ENCODE results near the gene SF3A2.

Gene SF3A2

DNA sequence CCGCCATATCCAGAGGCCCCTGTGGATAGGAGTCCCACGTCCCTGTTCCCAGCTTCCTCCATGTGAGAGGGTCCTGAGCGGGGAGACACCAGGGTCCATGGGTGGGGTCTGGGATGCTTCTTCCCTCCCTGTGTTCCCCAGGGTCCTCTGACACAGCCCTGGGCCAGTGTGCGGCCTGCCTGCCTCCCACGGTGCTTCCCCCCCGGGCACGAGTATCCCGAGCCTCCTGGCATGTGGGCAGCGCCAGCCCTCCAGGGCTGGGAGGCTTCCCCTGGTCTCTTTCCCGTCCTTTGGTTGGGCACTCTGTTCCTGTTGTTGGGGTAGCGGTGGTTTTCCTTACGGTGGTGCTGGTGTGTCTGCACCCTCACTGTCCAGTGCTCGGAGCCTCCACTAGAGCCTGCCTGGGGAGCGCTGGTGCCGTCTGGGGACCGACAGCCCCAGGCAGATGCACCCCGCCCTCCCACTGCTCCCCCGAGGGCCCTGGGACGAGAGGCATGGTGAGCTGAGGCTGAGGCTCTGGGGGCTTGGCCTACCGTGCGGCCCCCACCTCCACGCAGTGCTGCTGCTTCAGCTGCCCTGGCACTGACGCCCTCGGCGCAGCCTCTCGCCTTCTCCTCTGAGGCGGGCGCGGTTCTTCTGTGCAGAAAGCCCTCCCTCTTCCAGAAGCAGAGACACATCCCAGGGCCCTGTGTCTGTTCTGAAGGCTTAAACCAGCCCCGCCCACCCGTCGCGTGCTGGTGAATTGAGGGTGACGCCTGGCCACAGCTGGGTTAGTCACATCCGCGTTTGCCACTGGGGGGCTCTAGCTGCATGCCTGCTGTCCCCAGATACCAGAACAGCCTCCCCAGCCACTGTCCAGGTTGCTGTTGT, 28.4 kb upstream of the SF3A2 start:
- in situ Hi-C loops (cut with MboI; ENCODE audit: low sequenced_read_pairs), result no loop called here

DNA sequence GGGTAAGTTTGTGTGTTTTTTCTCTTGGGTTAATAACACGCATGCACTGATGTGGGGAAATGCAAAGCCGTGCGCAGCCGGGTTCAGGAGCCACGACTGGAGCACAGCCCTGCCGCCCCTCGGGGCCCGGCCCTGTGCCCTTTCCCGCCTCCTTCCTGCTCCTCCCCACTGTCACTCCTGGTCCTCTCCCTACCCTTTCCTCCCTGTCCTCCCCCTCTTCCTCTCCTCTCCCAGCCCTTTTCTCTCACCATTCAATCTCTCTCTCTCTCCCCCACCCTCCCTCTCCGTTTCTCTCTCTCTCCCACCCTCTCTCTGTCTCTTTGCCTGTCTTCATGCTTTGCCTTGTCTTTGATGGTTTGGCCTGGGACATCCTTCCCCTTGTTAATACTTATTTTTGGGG, 27.6 kb upstream of the SF3A2 start:
- in situ Hi-C loops (cut with MboI; ENCODE audit: low sequenced_read_pairs), result no loop called here

DNA sequence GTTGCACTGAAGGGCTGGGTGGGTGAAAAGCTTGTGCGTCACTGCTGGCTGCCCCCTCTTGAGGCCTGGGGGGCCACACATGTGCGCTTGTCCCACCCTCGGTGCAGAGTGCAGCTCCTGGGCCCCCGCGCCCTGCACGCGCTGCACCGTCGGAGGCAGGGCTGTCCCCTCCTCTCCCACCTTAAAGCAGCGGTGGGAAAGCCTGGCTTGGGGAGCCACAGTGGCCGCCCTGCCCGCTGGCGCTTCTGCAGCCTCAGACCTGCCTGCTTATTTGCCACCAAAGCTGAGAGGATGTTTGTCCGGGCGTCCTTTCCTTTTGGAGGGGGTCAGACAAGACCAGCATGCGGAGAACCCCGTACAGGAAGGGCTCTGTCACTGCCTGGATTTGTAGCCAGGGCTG, 27.2 kb upstream of the SF3A2 start:
- in situ Hi-C loops (cut with MboI; ENCODE audit: low sequenced_read_pairs), result no loop called here

DNA sequence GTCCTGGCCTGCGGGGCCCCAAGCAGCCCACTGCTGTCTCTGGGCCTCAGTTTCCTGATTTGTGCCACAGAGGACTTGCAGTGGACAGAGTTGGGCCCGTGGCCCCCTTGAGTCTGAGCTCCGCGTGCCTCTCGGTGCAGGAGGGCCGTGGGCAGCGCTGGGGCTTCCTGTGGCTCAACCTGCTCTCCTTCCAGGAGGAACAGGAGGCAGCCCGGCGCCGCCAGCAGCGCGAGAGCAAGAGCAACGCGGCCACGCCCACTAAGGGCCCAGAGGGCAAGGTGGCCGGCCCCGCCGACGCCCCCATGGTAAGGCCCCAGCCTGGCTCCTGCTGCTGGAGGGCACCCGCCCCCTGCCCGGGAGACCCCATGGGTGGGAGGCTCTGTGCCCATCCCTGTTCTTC, 26.4 kb upstream of the SF3A2 start:
- in situ Hi-C loops (cut with MboI; ENCODE audit: low sequenced_read_pairs), result no loop called here

DNA sequence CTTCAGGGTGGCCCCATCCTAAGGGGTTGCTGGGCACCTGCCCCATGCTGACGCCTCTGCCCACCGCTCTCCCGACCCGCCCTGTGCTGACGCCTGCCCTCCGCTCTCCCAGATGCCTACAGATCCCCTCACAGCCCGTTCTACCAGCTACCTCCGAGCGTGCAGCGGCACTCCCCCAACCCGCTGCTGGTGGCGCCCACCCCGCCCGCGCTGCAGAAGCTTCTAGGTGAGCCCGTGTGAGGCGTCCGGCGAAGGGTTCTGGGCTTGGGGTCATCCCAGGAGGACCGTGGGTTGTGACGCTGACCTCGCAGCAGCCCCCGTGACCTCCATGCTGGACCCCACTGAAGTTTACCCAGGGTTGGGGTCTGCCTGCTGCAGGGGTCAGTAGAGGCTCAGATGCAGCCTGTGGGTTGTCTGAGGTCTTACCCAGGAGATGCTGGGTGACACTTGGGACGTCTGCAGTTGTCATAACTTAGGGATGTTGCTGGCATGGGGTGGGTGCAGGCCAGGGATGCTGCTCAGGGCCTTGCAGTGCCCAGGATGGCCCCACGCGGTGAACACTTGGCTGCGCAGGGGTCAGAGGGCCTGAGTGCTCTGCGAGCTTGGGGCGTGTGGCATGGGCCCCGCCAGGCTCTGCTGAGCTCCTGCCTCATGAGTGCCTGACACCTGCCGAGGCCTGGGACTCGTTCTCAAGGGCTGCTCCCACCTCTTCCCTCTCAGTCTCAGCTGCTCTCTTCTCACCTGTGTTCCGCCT, 25.5 kb upstream of the SF3A2 start:
- in situ Hi-C loops (cut with MboI; ENCODE audit: low sequenced_read_pairs), result no loop called here

DNA sequence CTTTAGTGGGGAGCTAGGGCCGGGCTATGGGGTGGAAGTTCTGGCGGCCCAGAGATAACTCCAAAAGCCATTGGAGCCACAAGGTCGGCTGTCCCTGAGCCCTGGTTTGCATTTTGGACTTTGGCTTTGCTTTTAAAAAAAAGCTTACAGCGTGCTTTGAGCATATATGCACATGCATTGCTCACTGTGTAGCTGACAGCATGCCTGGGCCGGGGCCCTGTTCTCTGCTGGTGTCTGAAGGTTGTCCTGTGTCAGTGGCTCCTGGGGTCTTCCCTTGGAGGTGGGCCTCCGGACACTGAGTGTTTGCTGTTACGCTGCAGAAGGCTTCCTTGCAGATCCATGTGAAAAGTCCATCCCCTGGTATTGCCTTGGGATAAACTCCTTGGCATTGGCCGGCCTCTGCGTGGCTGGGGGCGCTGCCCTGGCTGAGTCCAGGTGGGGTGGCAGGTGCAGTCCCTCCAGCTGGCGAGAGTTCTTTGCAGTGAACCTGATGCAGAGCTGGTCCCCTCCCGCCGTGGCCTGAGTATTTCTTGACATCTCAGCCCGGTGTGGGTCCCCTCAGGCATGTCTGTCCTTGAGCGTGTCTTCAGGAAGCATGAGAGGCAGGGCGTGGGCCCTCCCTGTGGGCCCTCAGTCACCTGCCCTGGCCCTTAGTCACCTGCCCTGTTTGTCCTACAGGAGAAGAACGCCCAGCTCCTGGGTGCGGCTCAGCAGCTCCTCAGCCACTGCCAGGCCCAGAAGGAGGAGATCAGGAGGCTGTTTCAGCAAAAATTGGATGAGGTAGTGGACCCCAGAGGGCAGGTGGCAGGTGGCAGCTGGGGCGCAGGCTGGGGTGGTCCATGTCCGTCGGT, 23.5 kb upstream of the SF3A2 start:
- in situ Hi-C loops (cut with MboI; ENCODE audit: low sequenced_read_pairs), result no loop called here

DNA sequence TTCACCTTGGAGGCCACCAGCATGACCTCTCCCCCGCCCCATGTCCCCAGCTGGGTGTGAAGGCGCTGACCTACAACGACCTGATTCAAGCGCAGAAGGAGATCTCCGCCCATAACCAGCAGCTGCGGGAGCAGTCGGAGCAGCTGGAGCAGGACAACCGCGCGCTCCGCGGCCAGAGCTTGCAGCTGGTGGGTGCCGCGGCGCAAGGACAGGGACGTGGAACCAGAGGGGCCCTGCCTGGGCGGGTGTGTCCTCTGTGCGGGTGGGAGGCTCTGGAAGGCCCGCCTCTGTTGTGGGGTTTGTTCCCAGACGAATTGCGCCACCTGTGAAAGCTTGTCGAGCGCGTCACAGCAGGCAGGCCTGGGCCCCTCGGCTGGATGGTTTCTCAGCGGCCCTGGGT, 22.8 kb upstream of the SF3A2 start:
- in situ Hi-C loops (cut with MboI; ENCODE audit: low sequenced_read_pairs), result no loop called here

DNA sequence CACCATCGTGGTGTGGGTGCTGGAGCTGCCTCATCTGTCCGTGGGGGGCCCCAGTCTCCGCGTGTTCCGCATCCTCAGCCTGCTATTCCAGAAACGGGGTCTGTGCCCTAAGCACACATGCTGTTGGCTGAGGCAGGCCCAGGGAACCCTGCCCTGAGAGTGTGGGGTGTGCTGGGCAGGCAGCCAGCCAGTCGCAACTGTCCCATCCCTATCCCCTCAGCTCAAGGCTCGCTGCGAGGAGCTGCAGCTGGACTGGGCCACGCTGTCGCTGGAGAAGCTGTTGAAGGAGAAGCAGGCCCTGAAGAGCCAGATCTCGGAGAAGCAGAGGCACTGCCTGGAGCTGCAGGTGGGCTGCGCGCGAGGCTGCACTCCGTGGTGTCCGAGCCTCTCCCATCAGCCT, 22.4 kb upstream of the SF3A2 start:
- in situ Hi-C loops (cut with MboI; ENCODE audit: low sequenced_read_pairs), result no loop called here

DNA sequence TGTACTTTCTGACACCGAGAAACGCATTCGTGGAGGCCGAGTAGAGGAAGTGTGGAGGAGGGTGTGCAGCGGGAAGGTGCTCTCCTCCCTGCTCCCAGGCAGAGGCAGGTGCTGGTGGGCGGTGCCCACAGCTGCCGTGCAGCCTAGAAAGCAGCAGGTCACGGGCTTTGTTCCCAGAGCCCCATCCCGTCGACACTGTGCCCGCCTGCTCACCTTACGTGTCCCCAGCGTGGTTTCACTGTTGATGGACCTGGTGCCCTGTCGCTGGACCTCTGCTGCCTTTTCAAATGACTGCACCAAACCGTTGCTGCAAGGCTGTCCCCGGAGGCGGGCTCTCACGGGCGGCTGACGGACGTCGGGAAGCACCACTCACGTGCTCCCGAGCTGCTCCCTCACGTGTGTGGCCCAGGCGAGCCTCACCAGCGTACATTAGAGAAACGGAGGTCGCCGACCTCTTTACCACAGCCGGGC, 21.3 kb upstream of the SF3A2 start:
- in situ Hi-C loops (cut with MboI; ENCODE audit: low sequenced_read_pairs), result no loop called here

DNA sequence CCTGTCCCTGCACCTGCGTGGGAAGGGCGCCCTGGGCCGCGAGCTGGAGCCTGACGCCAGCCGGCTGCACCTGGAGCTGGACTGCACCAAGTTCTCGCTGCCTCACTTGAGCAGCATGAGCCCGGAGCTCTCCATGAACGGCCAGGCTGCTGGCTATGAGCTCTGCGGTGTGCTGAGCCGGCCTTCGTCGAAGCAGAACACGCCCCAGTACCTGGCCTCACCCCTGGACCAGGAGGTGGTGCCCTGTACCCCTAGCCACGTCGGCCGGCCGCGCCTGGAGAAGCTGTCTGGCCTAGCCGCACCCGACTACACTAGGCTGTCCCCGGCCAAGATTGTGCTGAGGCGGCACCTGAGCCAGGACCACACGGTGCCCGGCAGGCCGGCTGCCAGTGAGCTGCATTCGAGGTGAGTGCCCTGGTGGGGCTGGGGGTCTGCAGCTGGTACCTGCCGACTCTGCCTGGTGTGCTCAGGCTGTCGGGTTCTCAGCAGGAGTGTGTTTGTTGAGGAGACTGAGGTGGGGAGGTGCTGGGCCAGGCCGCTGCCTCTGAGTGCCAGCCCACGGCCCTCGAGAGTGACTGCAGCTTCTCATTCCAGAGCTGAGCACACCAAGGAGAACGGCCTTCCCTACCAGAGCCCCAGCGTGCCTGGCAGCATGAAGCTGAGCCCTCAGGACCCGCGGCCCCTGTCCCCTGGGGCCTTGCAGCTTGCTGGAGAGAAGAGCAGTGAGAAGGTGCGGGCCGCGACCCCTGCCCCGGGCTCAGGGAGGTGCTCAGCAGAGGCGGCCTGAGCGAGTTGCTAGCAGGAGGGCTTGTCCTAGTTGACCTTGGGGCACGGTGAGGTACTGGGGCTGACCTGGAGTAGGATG, 20.0 kb upstream of the SF3A2 start:
- in situ Hi-C loops (cut with MboI; ENCODE audit: low sequenced_read_pairs), result no loop called here

DNA sequence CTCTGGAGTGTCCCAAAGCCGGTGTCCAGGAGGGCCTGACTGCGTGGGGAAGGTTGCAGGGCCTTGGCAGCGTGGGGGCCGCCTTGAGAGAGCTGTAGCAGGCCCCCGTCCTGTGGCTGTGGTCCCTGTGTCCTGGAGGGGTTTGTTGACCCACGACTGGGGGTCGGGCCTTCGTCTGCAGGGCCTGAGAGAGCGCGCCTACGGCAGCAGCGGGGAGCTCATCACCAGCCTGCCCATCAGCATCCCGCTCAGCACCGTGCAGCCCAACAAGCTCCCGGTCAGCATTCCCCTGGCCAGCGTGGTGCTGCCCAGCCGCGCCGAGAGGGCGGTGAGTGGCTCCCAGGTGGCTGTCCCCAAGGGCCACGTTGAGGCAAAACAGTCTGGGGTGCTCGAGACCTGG, 19.0 kb upstream of the SF3A2 start:
- in situ Hi-C loops (cut with MboI; ENCODE audit: low sequenced_read_pairs), result no loop called here

DNA sequence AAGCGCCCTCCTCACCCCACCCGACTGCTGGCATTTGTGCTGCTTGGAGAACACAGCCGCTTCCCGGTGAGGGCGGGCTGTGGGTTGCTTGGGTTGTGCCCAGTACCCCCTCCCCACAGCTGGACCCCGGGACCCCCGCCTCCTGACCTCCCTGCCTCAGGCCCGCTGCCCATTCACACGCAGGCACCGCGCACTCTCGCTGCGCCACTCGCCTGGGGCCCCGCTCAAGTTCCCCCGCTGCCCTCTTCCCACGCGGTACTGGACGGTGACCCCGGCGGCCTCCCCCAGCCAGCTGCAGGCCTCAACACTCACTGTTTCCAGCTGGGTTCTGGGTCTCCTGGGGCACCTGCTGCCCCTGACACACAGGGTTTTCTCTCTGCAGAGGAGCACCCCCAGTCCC, 16.9 kb upstream of the SF3A2 start:
- in situ Hi-C loops (cut with MboI; ENCODE audit: low sequenced_read_pairs), result no loop called here

DNA sequence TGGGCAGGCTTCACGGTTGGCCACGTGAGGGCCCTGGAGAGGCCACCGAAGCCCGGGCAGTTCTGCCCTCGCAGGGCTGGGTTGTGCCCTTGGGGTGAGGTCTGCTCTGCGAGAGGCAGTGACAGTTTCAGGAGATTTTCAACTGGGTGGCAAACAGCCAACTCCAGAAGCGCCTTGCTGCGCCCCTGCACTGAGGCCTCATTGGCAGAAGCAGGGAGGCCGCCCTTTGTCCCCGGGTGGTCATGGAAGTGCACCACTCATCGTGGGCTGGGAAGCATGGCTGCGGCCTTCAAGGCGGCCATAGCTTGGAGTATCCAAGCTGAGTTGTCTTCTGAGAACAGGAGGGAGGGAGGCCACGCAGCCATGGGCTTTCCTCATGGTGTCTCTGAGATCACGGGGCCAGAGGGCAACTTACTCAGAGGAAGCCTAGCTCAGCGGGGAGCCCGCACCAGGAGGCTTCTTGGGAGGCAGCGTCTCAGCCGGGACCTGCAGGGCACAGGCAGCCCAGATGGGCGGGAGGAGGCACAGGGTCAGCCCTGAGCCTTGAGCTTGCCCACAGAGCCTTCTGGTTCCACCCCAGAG, 15.3 kb upstream of the SF3A2 start:
- in situ Hi-C loops (cut with MboI; ENCODE audit: low sequenced_read_pairs), result no loop called here

DNA sequence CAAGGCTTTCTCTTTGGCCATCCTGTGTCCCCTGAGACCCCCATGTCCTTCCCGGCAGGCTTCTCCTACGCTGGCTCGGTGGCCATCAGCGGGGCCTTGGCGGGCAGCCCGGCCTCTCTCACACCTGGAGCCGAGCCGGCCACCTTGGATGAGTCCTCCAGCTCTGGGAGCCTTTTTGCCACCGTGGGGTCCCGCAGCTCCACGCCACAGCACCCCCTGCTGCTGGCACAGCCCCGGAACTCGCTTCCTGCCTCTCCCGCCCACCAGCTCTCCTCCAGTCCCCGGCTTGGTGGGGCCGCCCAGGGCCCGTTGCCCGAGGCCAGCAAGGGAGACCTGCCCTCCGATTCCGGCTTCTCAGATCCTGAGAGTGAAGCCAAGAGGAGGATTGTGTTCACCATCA, 14.7 kb upstream of the SF3A2 start:
- in situ Hi-C loops (cut with MboI; ENCODE audit: low sequenced_read_pairs), result no loop called here

DNA sequence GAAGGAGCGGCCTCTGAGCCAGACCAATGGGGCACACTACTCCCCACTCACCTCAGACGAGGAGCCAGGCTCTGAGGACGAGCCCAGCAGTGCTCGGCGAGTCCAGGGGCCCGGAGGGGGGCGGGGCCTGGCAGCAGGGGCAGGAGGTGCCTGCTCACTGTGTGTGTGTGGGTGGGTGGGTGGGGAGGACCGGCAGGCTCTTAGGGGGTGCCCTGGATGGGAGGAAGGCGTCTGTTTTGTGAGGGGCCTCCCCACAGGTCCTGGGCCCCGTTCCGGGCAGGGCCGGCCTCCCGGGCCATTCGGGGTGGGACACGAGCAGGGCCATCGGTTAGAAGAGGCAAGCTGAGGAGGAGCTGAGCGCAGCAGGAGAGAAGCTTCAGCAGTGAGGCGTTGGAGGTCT, 13.2 kb upstream of the SF3A2 start:
- in situ Hi-C loops (cut with MboI; ENCODE audit: low sequenced_read_pairs), result no loop called here

DNA sequence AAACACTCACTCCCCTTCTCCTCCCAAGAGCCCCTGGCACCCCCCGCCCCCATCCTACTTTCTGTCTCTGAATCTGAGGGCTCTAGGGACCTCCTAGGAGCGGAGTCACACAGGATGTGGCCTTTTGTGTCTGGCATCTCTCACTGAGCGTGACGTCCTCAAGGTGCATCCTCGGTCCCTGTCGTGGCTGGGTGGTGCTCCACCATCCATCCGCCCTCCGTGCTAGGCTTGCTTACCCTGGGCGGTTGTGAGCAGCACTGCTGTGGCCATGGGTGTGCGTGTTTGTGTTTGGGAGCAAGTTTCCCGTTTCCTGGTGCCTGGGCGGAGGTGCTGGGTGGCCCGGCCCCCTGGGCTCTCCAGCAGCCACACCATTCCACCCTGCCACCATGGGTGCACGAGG, 12.7 kb upstream of the SF3A2 start:
- in situ Hi-C loops (cut with MboI; ENCODE audit: low sequenced_read_pairs), result no loop called here

DNA sequence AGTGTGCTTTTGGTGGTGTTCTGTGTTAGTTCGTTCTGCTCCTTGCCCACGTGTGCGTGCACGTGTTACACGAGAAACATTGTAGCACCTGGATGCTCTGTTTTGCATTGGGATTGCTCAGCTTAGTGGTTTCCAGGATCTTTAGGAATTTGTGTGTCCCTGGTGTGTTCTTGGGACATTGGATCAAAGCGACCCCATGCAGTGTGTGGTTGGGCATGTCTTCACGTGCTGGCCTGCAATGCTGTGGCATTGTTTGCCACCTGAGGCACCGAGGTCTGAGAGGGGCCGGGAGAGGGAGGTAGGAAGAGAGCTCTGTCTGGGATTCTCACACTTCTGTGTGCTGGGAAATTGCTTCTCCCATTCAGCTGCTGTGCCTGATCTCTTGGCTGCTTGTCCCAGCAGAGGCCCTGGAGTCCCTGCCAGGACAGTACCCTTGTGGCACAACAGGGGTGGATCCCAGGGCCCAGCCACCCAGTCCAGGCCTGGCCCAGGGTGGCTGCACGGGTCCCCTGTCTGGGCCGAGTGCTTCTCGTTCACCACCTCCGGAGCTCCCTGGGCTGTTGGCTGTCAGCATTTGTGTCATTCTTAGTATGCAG, 11.8 kb upstream of the SF3A2 start:
- in situ Hi-C loops (cut with MboI; ENCODE audit: low sequenced_read_pairs), result no loop called here

DNA sequence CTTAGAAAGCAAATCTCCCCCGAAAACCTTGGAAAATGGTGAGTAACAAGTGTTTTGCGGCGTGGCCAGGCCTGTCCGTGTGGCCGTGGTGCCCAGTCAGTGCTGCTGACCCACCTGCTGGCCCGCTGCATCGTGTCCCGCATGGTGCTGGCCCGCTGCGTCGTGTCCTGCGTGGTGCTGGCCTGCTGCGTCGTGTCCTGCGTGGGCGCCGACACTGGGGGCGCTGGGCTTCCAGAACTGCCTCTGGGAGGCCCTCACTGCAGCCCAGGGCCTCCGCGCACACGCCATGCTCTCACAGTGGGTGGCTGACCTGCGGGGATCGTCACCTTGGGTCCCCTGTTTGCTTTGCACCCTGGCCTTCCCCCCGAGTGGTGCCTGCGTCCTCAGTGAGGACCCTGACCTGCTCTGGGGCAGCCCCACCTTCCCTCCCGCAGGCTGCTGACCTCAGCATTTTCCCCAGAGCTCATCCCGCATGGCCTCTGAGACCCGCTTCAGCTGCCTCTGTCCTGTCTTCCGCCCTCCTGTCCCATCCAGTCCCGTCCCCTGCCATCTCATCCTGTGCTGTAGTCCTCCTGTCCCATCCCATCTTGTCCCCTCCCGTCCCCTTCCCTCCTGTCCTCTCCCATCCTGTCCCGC, 11.1 kb upstream of the SF3A2 start:
- in situ Hi-C loops (cut with MboI; ENCODE audit: low sequenced_read_pairs), result no loop called here

Data from HL-60/S4 treated with retinoic acid at 250 ng/mL for 4 days and 3 days (cell line).